Smooth muscle cell (in vitro differentiated cells): ENCODE measurements around the gene CHST8. TPM values are rescaled to one million over a fixed set of nuclear protein-coding genes. Genes with fewer than 3 reads are reported as not detected.

ENCODE experiments used
- DNase-seq: peaks from one replicate; lab custom pipeline; 2025; ENCODE audit not compliant: unreplicated experiment; lab: John Stamatoyannopoulos, UW
- H2AFZ ChIP-seq: fragments of 200-600 bp; sonication (generic); 2 replicates; pipeline ENCODE4 v1.6.0; 2016; ENCODE audit warnings: antibody characterized with exemption, low read depth, mild to moderate bottlenecking
- H3F3A ChIP-seq: fragments of 200-600 bp; sonication (generic); 2 replicates; pipeline ENCODE4 v1.6.0; 2017; ENCODE audit warnings: antibody characterized with exemption, low read depth
- H3K27ac ChIP-seq: fragments of 200-600 bp; sonication (generic); 2 replicates; pipeline ENCODE4 v1.5.1; 2016; ENCODE audit warnings: low read depth, mild to moderate bottlenecking
- H3K27me3 ChIP-seq: fragments of 200-600 bp; sonication (generic); 2 replicates; pipeline ENCODE4 v1.6.1; 2016; ENCODE audit warnings: low read depth, mild to moderate bottlenecking
- H3K36me3 ChIP-seq: fragments of 200-600 bp; sonication (generic); 2 replicates; pipeline ENCODE4 v1.5.1; 2016; ENCODE audit warnings: low read depth
- H3K4me1 ChIP-seq: fragments of 200-600 bp; sonication (generic); 2 replicates; pipeline ENCODE4 v1.5.1; 2016; ENCODE audit warnings: low read depth
- H3K4me2 ChIP-seq: fragments of 200-600 bp; sonication (generic); 2 replicates; pipeline ENCODE4 v1.6.0; 2016; ENCODE audit warnings: mild to moderate bottlenecking
- H3K4me3 ChIP-seq: fragments of 200-600 bp; sonication (generic); 2 replicates; pipeline ENCODE4 v1.5.1; 2016; ENCODE audit warnings: mild to moderate bottlenecking
- H3K79me2 ChIP-seq: fragments of 200-600 bp; sonication (generic); 2 replicates; pipeline ENCODE4 v1.6.0; 2016; ENCODE audit warnings: low read depth, mild to moderate bottlenecking
- H3K9ac ChIP-seq: fragments of 200-600 bp; sonication (generic); 2 replicates; pipeline ENCODE4 v1.6.0; 2016; ENCODE audit warnings: low read depth
- H3K9me3 ChIP-seq: fragments of 200-600 bp; sonication (generic); replicated peaks from 2 replicates; pipeline ENCODE4 v1.5.1; 2016; ENCODE audit warnings: low read depth
- H4K20me1 ChIP-seq: fragments of 200-600 bp; sonication (generic); 2 replicates; pipeline ENCODE4 v1.6.0; 2016; ENCODE audit warnings: low read depth
- WGBS: methylation state at CpG from one replicate; pipeline ENCODE4 v1.1.7; 2016; ENCODE audit warnings: low lambda C conversion rate; 5-methylcytosine and 5-hydroxymethylcytosine counted together
- polyA plus RNA-seq: library from polyadenylated mRNA; unstranded; fragments of >200 nt; fragmentation: Nextera tagmentation; extraction: Ambion mirVana; gene quantifications from 2 replicates; pipeline ENCODE4 v1.2.1, GENCODE V29; 2016
- total RNA-seq: library from RNA; depleted of rRNA; stranded (reverse); fragments of >200 nt; gene quantifications from 2 replicates; pipeline ENCODE4 v1.2.3, GENCODE V29; 2014
- TF ChIP-seq, protein P1 (sequence below): fragments of 200-600 bp; sonication (generic); IDR thresholded peaks from 2 replicates; pipeline ENCODE4 v1.5.1; 2017; ENCODE audit warnings: borderline replicate concordance, mild to moderate bottlenecking, antibody characterized with exemption; ENCODE audit not compliant: insufficient read depth, poor library complexity, severe bottlenecking

The CHST8 gene
- total and polyA plus RNA-seq, 2 experiments from 2014 or later = not detected

DNA sequence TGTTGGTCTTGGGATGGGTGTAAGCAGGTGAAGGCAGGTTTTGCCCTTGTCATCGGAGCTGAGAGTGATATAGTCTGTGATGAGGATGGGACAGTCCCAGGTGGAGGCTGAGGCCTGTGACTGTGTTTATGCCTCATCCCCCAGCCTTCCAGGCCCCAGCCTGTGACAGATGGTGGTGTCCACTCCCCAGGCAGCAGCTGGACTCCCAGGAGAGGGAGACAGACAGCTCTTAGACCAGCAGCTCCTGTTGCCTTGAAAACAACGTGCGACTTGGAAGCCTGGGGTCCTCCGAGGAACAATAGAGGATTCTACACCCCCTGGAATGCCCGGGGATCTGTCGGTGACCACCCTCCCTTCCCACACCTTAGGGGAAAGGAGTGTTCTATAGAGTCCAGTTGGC, 63.8 kb downstream of the CHST8 start:
- Histone ChIP-seq H3K4me2 (no peak overlapping the region), H3K4me3 (no peak overlapping the region), H3K36me3 (no peaks in the 10 kb centered on the region), H2AFZ (no peak overlapping the region), H3K79me2 (no peaks in the 10 kb centered on the region), H3K27me3 (peaks cover 14% of the 10 kb centered on the region), H3K4me1 (no peaks in the 10 kb centered on the region), H3K9ac (no peak overlapping the region), H3K9me3 (no peaks in the 10 kb centered on the region), H4K20me1 (no peaks in the 10 kb centered on the region), H3F3A (no peaks in the 10 kb centered on the region), H3K27ac (no peak overlapping the region)
- WGBS = 91% methylated on average over 6 of the region's 6 CpGs
- TF ChIP-seq, protein P1, sequence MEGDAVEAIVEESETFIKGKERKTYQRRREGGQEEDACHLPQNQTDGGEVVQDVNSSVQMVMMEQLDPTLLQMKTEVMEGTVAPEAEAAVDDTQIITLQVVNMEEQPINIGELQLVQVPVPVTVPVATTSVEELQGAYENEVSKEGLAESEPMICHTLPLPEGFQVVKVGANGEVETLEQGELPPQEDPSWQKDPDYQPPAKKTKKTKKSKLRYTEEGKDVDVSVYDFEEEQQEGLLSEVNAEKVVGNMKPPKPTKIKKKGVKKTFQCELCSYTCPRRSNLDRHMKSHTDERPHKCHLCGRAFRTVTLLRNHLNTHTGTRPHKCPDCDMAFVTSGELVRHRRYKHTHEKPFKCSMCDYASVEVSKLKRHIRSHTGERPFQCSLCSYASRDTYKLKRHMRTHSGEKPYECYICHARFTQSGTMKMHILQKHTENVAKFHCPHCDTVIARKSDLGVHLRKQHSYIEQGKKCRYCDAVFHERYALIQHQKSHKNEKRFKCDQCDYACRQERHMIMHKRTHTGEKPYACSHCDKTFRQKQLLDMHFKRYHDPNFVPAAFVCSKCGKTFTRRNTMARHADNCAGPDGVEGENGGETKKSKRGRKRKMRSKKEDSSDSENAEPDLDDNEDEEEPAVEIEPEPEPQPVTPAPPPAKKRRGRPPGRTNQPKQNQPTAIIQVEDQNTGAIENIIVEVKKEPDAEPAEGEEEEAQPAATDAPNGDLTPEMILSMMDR = no peak
- DNase-seq = no peak

GRCh38 chr19:33686262-33686661, 64.5 kb downstream of the CHST8 start:
- TF ChIP-seq, protein P1 = no peak
- H3K27ac ChIP-seq = no peak overlapping the region
- peaks cover 14% of the 10 kb centered on the region for H3K27me3 ChIP-seq
- H3K9me3 ChIP-seq = no peaks in the 10 kb centered on the region
- no peaks in the 10 kb centered on the region for H3F3A ChIP-seq
- no peak overlapping the region for H3K9ac ChIP-seq
- no peaks in the 10 kb centered on the region for H3K79me2 ChIP-seq
- no peak overlapping the region for H2AFZ ChIP-seq
- no peaks in the 10 kb centered on the region for H3K4me1 ChIP-seq
- no peak overlapping the region for H3K4me3 ChIP-seq
- WGBS = 87% methylated on average over 8 of the region's 8 CpGs
- no peaks in the 10 kb centered on the region for H4K20me1 ChIP-seq
- DNase-seq = no peak
- no peaks in the 10 kb centered on the region for H3K36me3 ChIP-seq
- H3K4me2 ChIP-seq = no peak overlapping the region

GRCh38 chr19:33686687-33687480, 65.1 kb downstream of the CHST8 start:
- H3K79me2 ChIP-seq = no peaks in the 10 kb centered on the region
- no peak overlapping the region for H3K9ac ChIP-seq
- no peaks in the 10 kb centered on the region for H4K20me1 ChIP-seq
- H3K27ac ChIP-seq = no peak overlapping the region
- no peak for DNase-seq
- no peaks in the 10 kb centered on the region for H3K9me3 ChIP-seq
- H3K4me3 ChIP-seq = no peak overlapping the region
- TF ChIP-seq, protein P1 = no peak
- no peaks in the 10 kb centered on the region for H3F3A ChIP-seq
- no peak overlapping the region for H2AFZ ChIP-seq
- no peaks in the 10 kb centered on the region for H3K4me1 ChIP-seq
- peaks cover 14% of the 10 kb centered on the region for H3K27me3 ChIP-seq
- no peak overlapping the region for H3K4me2 ChIP-seq
- 87% methylated on average over 24 of the region's 24 CpGs for WGBS
- no peaks in the 10 kb centered on the region for H3K36me3 ChIP-seq

DNA sequence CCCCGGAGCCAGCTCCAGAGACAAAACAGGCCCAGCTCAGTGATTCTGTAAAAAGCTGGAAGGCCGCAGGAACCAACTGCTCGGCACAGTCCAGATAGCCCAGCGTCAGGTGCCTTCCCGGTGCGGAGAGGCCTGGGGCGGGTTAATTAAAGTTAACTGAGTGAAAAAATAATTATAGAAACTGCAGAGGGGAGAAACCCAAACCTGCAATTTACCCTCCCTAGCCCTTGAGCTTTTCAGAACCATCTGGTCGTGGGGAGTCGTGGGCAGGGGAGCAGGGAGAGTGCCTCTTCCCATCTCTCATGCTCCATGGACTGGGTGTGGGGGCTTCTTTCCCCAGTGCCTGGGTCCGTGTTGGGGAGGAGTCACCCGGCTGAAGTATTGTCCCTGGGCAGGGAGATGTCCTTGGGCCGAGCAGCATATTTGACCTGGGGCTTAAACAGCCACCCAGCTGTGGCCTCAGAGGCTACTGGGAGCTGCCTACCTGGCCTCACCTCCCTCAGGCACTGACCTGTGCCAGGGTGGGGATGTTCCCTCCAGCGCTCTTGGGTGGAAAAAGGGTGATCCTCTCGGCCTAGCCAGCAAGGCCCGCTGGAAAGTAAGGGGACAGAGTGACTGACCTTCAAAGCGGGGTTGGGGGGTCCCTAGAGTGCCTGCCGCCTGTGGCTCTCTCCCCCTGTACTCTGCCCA, 65.9 kb downstream of the CHST8 start:
- H2AFZ ChIP-seq = no peak overlapping the region
- no peak overlapping the region for H3K27ac ChIP-seq
- no peaks in the 10 kb centered on the region for H3K9me3 ChIP-seq
- no peaks in the 10 kb centered on the region for H3K4me1 ChIP-seq
- WGBS = 82% methylated on average over 17 of the region's 17 CpGs
- H3K79me2 ChIP-seq = no peaks in the 10 kb centered on the region
- no peak overlapping the region for H3K9ac ChIP-seq
- no peak overlapping the region for H3K4me3 ChIP-seq
- H3K4me2 ChIP-seq = no peak overlapping the region
- peaks cover 14% of the 10 kb centered on the region for H3K27me3 ChIP-seq
- no peaks in the 10 kb centered on the region for H4K20me1 ChIP-seq
- no peaks in the 10 kb centered on the region for H3F3A ChIP-seq
- TF ChIP-seq, protein P1 = no peak
- no peak for DNase-seq
- H3K36me3 ChIP-seq = no peaks in the 10 kb centered on the region
